ENCODE measurements around the gene CCDC197. TPM values are rescaled to one million over a fixed set of nuclear protein-coding genes. Genes with fewer than 3 reads are reported as not detected.

CCDC197 gene
- not detected in 2 replicates for total RNA-seq

GRCh38 chr14:93997082-93997481 lies at the start of gene CCDC197:
TSS of gene CCDC197 (plus strand) at chr14:93997301. CDS start at chr14:93998132, 831 bp downstream.

GRCh38 chr14:93976477-93977057 lies 20.5 kb upstream of the CCDC197 start, which contains the start of gene ASB2:
TSS of gene ASB2 (minus strand) at chr14:93976570. CDS start at chr14:93964539, 12,031 bp downstream.

GRCh38 chr14:94026173-94026888 lies 29.2 kb downstream of the CCDC197 start, which contains the start of gene OTUB2:
TSS of gene OTUB2 (plus strand) at chr14:94026340. CDS start at chr14:94026538, 198 bp downstream.

Other genes starting within 250 kb of the CCDC197 start
- not detected in 2 replicates for gene PRIMA1, start 208.8 kb upstream of the CCDC197 start, total RNA-seq
- gene FAM181A, start 70.0 kb upstream of the CCDC197 start, total RNA-seq = not detected in 2 replicates
- under 0.01 and 2.3 TPM in 2 replicates for gene ASB2, start 20.7 kb upstream of the CCDC197 start, total RNA-seq
- gene OTUB2, start 29.0 kb downstream of the CCDC197 start, total RNA-seq = 1.5 and 2.0 TPM in 2 replicates
- gene DDX24, start 83.9 kb downstream of the CCDC197 start, total RNA-seq = 163 and 174 TPM in 2 replicates
- 21.7 and 24.7 TPM in 2 replicates for gene IFI27L1, start 84.0 kb downstream of the CCDC197 start, total RNA-seq
- 55.8 and 125 TPM in 2 replicates for gene IFI27, start 113.4 kb downstream of the CCDC197 start, total RNA-seq
- gene IFI27L2, start 132.3 kb downstream of the CCDC197 start, total RNA-seq = 91.6 and 110 TPM in 2 replicates
- gene PPP4R4, start 177.0 kb downstream of the CCDC197 start, total RNA-seq = 2.5 and 3.1 TPM in 2 replicates